Stimulated activated naive CD4-positive, alpha-beta T cell treated with Interleukin-2 at 50 U/mL for 16 hours (primary cell): ENCODE data around the gene EFHC2.

Source experiments
- DNase-seq: peaks from one replicate; lab custom pipeline; 2025; lab: John Stamatoyannopoulos, UW

EFHC2 gene

DNA sequence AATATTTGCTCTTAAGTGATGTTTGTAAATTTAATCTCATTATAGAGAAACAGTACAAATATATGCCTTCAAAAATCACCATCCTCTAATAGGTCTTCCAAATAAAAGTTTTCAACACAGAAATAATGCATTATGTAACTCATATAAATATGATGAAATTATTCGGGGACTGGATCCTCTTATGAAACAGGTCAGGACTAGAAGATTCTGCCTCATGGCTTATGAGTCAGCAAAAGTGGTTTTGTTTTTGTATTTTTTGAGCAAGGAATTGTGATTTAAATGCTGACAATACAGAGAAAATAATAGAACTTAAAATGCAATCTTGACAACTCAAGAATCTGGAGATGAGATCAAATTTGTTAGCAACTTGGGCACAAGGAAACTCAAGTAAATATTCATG lies 190.6 kb downstream of the EFHC2 start:
- no peak for DNase-seq

DNA sequence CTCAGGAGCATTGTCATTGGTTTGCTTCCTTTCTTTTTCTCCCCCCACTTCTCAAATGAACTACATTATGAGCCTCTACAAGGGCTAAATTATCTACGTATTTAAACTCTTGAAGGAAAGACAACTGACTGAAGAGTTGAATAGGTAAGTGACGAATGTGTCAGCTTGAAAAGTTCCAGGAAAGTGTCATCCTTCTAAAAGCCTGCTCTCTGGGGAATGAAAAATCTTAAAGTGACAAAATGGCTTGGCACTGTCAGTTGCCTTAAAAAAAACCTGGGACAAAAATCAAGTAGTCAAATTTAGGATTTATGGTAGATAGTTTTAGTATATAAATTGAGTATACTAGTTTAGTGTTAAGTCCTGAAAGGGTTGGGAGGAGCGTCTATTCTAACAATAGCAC lies 196.3 kb downstream of the EFHC2 start:
- DNase-seq = no peak

DNA sequence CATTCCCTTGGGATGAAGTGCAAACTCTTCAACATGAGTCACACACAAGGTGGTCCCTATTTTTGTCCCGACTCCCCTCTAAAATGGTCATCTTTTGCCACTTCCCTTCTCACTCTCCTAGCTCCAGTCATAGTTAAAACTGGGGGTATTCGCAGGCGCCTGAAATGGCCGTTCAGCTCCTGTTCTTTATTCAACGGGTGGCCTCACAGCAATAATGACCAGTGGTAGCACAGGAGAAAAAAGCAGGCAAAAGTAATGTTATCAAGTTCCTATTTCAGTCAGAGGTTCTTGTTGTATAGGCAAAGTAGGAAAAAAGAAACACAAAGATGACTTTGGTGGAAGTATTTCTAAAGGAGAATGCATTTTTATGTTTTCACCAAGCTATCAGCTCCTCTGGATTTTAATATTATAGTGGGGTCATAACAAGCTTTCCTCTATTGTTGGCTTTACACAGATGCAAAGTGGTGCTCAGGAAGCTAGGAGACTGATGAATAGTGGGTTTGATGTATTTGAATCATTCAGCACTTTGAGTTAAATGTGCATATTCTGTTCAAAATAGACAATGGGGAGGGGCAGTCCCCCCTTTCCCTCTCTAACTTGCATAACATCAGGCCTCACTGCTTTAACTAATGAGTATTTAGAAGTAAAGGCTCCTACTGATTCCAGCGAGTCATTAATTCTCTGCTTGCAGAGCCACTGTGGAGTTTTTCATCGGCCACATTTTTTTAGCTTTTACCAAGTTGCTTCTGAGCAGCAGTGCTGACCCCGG lies 199.1 kb downstream of the EFHC2 start:
- DNase-seq = no peak

- no peak for DNase-seq
These were observed 200.3 kb downstream of the EFHC2 start for GRCh38 chrX:44143061-44143602.

DNA sequence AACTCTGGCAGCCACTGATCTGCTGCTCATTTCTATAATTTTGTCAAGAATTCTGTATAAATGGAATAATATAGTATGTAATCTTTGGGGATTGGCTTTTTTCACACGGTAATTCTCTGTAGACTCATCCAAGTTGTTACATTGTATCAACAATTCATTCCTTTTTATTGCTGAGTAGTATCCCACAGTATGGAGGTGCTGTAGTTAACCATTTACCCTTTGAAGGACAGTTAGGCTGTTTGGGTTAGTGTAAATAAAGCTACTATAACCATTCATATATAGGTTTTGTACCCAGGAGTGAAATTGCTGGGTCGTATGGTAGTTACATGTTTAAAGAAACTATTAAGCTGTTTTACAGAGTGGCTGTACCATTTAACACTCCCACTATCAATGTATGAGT lies 213.3 kb downstream of the EFHC2 start:
- no peak for DNase-seq

DNA sequence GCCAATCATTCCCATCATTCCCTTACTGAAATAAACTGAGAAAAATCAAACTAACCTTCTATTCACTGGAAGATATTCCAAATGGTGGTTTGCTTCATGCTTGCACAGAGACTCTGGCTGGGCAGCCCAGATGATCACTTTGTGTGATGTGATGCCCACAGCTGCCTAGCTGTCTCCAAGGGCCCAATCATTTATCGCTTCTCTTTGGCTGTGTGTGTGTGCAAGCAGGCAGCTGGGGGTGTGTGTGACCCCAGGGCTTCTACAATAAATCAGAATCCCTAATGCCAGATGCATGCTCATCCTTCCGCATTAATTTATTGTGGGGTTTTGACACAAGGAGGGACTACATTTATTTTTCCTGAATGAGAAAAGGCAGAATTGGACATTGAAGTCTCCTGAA lies 230.1 kb downstream of the EFHC2 start:
- no peak for DNase-seq

DNA sequence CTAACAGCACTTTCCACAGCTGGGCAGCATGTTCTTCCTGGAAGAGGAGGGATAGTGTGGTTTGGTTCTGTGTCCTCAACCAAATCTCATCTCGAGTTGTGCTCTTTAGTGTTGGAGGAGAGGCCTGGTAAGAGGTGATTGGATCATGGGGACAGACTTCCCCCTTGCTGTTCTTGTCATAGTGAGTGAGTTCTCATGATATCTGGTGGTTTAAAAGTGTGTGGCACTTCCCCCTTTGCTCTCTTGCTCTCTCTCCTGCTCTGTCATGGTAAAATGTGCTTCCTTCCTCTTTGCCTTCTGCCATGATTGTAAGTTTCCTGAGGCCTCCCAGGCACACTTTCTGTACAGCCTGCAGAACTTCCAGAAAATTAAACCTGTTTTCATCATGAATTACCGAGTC lies 236.6 kb downstream of the EFHC2 start:
- DNase-seq = no peak

DNA sequence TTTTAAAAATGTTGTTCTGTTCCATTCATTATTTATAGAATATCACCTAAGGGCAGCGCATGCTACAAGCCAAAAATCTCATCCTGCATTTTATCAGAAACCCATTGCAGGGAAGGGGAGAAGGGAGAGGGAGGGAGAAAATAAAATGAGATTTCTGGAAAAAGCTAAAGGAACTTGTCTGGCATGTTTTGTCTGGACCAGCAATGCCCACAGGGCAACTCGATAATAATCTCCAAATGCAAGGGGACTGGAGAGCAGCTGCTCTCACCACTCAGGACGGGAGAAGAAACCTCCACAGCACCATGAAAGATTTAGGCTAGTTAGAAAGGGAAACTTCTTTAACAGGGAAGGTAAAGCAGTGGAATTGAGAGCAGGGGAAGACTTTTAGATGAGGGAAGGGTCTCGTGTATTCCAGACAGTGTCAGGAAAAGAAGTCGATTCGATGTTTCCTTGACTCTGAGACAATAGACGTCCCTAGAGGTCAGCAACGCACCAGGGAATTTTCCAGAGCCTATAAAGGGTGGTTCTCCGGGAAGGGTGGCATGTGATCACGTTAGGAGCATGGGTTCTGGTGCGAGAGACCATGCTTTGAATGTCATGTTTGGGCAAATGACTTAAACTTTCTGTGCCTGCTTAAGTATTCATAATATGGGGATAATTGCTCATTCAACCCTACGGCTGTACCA lies 238.1 kb downstream of the EFHC2 start:
- no peak for DNase-seq

DNA sequence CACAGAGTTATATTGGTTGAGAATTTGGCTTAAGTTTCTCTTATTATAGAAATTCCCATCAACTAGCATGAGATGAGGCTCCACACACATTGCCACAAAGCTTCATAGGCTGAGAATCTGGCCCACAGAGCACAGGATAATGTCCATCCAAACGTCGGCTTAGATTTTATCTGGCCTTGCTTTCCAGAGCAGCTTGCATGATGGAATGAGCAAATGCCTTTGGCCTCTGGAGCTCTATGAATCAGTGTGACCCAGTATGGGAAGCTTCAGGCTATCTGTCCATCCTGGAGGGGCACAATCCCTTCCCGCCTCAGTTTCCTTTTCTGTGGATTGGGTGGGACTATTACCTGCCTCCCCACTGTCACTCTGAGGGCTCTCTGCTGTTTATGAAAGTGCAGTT lies 238.8 kb downstream of the EFHC2 start:
- DNase-seq = no peak

- no peak for DNase-seq
These were observed 242.2 kb downstream of the EFHC2 start for GRCh38 chrX:44101281-44101680.

- no peak for DNase-seq
These were observed 244.1 kb downstream of the EFHC2 start for GRCh38 chrX:44099366-44099765.
